NCI-H524 treated with DMSO at 0.1 percent for 48 hours (cell line): Measurements from ENCODE around the gene SLX9.
A peak's percentile ranks its signal among the peaks of the same experiment; 100 is the strongest.

Experiments
- DNase-seq: peaks from one replicate; lab custom pipeline; 2025; lab: John Stamatoyannopoulos, UW

Gene SLX9

GRCh38 chr21:45003331-45004058, 63.7 kb downstream of the SLX9 start:
- no peak for DNase-seq

GRCh38 chr21:45004059-45004422, 64.2 kb downstream of the SLX9 start:
- no peak for DNase-seq

GRCh38 chr21:45004481-45005247, 64.8 kb downstream of the SLX9 start:
- DNase-seq, result no peak

GRCh38 chr21:45006536-45007095, 66.8 kb downstream of the SLX9 start:
- DNase-seq, result no peak

- DNase-seq, result no peak
Observed at GRCh38 chr21:45009616-45010015, 69.8 kb downstream of the SLX9 start.

- DNase-seq, result no peak
Observed at GRCh38 chr21:45010096-45010495, 70.3 kb downstream of the SLX9 start.

GRCh38 chr21:45010860-45011259, 71.0 kb downstream of the SLX9 start:
- no peak for DNase-seq

- no peak for DNase-seq
Observed at GRCh38 chr21:45011426-45011825, 71.6 kb downstream of the SLX9 start.

- no peak for DNase-seq
Observed at GRCh38 chr21:45011911-45012661, 72.3 kb downstream of the SLX9 start.

- DNase-seq, result peak; percentile 41
Observed at GRCh38 chr21:45012662-45013259, 72.9 kb downstream of the SLX9 start.

- DNase-seq, result no peak
Observed at GRCh38 chr21:45013260-45013841, 73.5 kb downstream of the SLX9 start.

- no peak for DNase-seq
Observed at GRCh38 chr21:45014747-45015468, 75.1 kb downstream of the SLX9 start.

- no peak for DNase-seq
Observed at GRCh38 chr21:45015469-45015860, 75.6 kb downstream of the SLX9 start.

GRCh38 chr21:45016031-45016405, 76.2 kb downstream of the SLX9 start:
- no peak for DNase-seq

- no peak for DNase-seq
Observed at GRCh38 chr21:45016406-45017038, 76.7 kb downstream of the SLX9 start.

GRCh38 chr21:45017039-45017960, 77.5 kb downstream of the SLX9 start:
- no peak for DNase-seq

- DNase-seq, result no peak
Observed at GRCh38 chr21:45018131-45019075, 78.6 kb downstream of the SLX9 start.
